SK-N-DZ (cell line): ENCODE data around the gene C2CD3.
"Not testable (repeated sequence)": the region's sequence is repeated elsewhere in the genome, so short reads cannot be mapped to it uniquely, and the experiment has no call there.

Experiments
- DNase-seq: peaks from one replicate; pipeline ENCODE4 v3.0.0-alpha.2; 2015; ENCODE audit warnings: low spot score

C2CD3 gene

GRCh38 chr11:74066663-74067062 lies 104.1 kb downstream of the C2CD3 start:
- not testable (repeated sequence) for DNase-seq

GRCh38 chr11:74065534-74065933 lies 105.3 kb downstream of the C2CD3 start:
- DNase-seq: not testable (repeated sequence)

- DNase-seq: not testable (repeated sequence)
Observed at GRCh38 chr11:74063628-74064027, 107.2 kb downstream of the C2CD3 start.

GRCh38 chr11:74061599-74061998 lies 109.2 kb downstream of the C2CD3 start:
- not testable (repeated sequence) for DNase-seq

DNA sequence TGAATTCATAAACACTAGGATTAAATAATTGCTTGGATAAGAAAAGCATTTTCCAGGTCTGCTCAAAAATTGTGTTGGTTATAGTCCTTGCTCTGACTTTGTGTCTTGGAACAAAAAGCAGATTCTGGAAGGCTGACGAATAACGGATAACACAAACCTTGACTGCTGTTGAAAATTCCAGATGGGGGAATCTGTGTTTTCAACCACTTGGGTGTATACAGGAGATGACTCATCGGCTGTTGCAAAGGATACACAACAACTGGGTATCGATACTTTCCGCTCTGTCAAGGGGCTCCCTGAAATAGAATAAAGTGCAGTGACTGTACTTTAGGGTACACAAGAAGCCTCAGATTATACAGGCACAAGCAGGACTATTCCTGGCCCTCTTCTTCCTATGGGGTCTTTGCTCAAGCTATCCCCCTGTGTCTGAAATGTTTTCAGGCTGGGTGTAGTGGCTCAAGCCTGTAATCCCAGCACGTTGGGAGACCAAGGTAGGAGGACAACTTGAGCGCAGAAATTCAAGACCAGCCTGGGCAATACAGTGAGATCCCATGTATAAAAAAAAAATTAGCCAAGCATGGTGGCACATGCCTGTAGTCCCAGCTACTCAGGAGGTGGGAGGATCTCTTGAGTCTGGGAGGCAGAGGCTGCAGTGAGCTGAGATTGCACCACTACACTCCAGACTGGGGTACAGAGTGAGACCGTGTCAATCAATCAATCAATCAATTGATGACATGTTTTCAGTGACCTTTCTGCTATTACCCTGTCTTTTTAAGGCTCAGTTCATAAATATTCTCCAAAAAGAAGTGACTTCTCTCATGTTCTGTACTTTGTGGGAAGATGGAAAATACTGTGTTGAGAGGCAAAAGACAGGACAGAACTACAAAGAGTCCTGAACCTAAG lies 113.3 kb downstream of the C2CD3 start:
- DNase-seq: no peak

- no peak for DNase-seq
Observed at GRCh38 chr11:74055938-74056337, 114.9 kb downstream of the C2CD3 start.

DNA sequence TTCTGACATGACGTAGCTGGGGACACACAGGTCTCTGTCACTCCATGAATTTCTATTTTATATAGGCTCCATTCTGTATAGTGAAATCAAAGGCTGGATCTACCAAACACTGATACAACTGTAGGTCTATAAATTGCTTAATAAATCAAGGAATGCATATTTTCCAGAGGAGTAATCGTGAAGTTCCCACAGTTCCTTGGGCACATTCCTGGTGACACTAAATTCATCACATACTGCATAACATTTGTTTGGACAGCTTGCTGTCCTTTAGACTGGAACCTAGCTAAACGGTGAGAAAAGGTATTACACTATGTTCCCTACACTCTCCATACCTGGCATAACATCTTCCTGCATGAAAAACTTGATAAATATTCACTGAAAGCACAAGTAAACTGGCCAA lies 120.3 kb downstream of the C2CD3 start:
- no peak for DNase-seq

- DNase-seq: no peak
Observed at GRCh38 chr11:74048993-74049392, 121.8 kb downstream of the C2CD3 start.

DNA sequence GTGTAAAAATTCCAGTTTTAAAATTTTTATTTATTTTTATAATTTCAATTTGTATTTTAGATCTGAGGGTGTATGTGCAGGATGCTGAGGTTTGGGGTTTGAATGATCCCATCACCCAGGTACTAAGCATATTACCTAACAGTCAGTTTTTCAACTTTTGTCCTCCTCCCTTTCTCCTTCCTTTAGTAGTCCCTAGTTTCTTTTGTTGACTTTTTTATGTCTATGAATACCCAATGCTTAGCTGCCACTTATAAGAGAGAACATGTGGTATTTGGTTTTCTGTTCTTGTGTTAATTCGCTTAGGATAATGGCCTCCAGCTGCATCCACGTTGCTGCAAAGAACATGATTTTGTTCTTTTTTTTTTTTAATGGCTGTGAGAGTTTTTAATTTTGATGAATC lies 126.3 kb downstream of the C2CD3 start:
- DNase-seq: no peak

DNA sequence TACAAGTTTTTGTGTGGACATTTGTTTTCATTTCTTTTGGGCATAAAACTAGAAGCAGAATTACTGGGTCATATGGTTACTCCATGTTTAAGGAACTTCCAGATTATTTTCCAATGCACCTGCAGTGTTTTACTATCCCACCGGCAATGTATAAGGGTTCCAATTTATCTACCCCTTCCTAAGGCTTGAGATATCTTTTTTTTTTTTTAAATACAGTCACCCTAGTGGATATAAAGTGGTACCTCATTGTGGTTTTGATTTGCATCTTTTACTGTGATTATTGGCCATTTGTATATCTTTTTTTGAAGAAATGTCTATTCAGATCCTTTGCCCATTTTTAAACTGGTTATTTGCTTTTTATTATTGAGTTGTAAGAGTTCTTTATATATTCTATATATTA lies 127.4 kb downstream of the C2CD3 start:
- DNase-seq: no peak

GRCh38 chr11:74037309-74037708 lies 133.5 kb downstream of the C2CD3 start:
- DNase-seq: no peak

GRCh38 chr11:74035264-74035663 lies 135.5 kb downstream of the C2CD3 start:
- no peak for DNase-seq

DNA sequence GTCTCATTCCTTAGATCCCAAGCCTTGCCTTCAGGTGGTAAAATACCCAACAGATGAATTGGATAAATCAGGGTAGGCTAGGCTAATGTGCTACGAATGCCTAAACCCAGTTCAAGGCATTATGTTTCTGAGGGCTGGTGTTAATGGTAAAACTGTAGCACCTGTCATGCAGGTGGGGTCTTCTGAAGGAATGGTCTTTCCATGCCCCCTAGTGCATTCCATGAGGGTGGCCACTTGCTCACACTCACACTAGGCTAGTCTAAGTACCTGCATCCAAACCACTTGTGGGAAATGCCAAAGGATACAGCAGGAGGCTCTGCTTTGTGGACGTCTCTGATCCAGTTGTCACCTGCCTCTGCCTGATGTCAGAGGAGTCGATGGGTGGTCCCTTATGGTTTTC lies 137.8 kb downstream of the C2CD3 start:
- no peak for DNase-seq

GRCh38 chr11:74030723-74031676 lies 139.8 kb downstream of the C2CD3 start:
- DNase-seq: no peak

DNA sequence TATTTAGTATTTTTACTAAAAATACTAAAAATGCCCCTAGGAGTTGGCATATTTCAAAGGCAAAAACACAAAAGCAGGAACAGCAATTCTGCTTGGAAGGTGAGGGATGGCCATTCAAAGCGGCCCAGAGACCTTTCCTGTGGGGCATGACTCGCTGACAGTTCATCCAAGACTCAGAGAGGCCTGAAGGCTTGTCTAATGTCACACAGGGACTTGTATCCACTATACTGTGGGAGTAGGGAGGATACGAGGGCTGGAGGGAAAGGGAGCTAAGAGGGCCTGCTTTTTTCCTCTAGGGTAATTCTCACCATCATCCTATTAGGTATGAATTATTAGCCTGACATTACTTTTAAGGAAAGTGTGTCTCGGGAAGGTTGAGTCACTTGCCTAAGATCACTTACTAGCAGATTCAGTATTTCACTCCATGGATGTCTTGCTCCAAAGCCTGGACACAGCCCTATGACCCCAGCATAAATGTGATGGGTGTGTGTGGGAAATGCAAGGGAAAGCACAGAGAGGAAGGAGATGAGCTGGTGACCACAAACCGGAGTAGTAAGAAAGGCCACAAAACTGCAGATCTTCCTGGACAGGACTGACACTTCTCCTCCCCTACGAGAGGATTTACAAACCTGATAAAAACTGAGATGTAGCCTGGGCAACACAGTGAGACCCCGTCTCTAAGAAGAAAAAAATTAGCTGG lies 145.2 kb downstream of the C2CD3 start:
- no peak for DNase-seq

DNA sequence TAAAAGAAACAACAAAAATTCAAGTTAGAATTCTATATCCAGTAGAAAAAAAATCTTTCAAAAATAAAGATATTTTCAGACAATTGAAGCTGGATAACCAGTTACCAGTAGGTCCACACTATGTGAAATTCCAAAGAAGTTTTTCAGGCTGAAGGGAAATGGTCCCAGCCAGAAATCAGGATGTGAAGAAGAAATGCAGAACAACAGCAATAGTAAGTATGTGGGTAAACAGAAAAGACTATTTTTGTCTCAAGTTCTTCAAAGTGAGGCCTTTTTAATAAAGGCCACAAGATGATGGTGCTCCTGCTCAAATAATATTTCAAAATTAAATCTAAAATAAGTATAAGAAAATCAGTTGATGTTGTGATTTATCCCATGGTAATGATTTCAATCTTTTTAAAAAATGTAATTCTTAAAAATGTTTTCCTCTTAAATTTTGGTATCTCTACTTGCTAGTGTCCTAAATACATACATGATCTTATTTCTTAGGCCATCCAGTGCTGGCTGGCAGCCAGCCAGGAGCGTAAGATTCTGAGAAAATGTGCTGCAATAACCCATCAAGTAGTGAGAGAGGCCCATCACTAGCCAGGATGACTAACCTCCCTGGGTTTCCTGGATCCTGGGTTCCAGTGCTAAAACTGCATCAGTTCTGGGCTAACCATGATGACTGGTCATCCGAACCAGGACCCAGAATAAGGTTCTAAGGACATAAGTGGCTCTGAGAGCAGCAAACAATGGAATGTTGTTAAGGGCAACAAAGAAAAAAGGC lies 146.4 kb downstream of the C2CD3 start:
- DNase-seq: no peak

GRCh38 chr11:74023276-74023675 lies 147.5 kb downstream of the C2CD3 start:
- no peak for DNase-seq

GRCh38 chr11:74022546-74022945 lies 148.3 kb downstream of the C2CD3 start:
- no peak for DNase-seq

GRCh38 chr11:74021998-74022397 lies 148.8 kb downstream of the C2CD3 start:
- DNase-seq: no peak

DNA sequence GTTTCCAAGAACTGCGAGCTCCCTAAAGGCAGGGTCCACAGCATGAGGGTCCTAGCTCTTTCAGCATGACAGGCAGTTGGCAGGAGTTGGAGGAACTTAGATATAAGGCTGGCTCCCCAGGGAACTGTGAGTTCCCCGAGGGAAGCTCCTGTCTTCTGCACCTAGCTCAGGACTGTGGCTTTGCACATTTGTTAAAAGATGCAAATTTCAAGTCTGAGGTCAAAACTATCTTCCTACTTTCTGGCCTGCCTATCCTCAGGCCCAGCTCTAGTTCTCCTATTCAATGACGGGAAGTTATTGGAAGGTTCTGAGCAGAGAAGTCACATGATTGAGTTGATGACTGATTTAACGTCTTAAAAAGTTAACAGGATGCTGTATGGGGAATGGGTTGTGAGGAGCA lies 150.3 kb downstream of the C2CD3 start:
- DNase-seq: no peak

DNA sequence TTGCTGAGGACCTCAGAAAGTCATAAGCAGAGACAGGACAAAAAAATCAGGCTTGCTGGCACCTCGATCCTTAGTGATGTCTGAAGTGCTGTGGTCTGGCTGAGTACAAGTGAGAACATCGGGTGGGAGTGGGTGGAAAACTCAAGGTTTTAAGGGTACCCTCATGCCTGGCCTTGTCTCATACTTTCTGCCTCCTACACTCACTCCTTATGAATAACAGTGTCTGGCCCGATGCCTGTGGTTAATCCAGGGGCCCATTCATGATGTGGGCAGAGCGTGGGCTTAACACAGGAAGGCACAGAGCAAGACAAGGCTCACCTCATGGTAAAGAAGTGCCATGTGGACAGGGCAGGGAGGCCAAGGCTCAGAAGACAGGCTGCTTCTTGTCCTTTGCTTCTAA lies 150.9 kb downstream of the C2CD3 start:
- no peak for DNase-seq
